ENCODE data around the gene SFXN3.

SFXN3 gene

GRCh38 chr10:101063050-101063525, 32.1 kb downstream of the SFXN3 start:
- no peak for TF ChIP-seq TEAD4 (IDR thresholded peaks at IDR 0.05)
- no peak for TF ChIP-seq YY1 (IDR thresholded peaks at IDR 0.05; ENCODE audit: low read depth)
- no peak for TF ChIP-seq TCF12 (IDR thresholded peaks at IDR 0.05; ENCODE audit: low read depth)
- no peak for TF ChIP-seq TAF1 (IDR thresholded peaks at IDR 0.05; ENCODE audit: low read depth)
- TF ChIP-seq EP300 (IDR thresholded peaks at IDR 0.05; ENCODE audit: borderline replicate concordance) = no peak
- no peak for TF ChIP-seq USF1 (IDR thresholded peaks at IDR 0.05)
- no peak for TF ChIP-seq NFIC (IDR thresholded peaks at IDR 0.05)
- no peak for TF ChIP-seq CREB1 (IDR thresholded peaks at IDR 0.05; ENCODE audit: low read depth)
- no peak for TF ChIP-seq CEBPB (IDR thresholded peaks at IDR 0.05)
- TF ChIP-seq ZBTB7A (IDR thresholded peaks at IDR 0.05; ENCODE audit: low read depth) = no peak
- no peak for TF ChIP-seq RAD21 (IDR thresholded peaks at IDR 0.05; ENCODE audit: low read depth)
- no peak for TF ChIP-seq REST (IDR thresholded peaks at IDR 0.05; ENCODE audit: low read depth)
- no peak for TF ChIP-seq EGR1 (IDR thresholded peaks at IDR 0.05)
- TF ChIP-seq MAX (IDR thresholded peaks at IDR 0.05) = no peak
- no peak for TF ChIP-seq FOXM1 (IDR thresholded peaks at IDR 0.05; ENCODE audit: borderline replicate concordance, low read depth)

- no peak for TF ChIP-seq EGR1 (IDR thresholded peaks at IDR 0.05)
- no peak for TF ChIP-seq ZBTB7A (IDR thresholded peaks at IDR 0.05; ENCODE audit: low read depth)
- TF ChIP-seq FOXM1 (IDR thresholded peaks at IDR 0.05; ENCODE audit: borderline replicate concordance, low read depth) = no peak
- no peak for TF ChIP-seq CREB1 (IDR thresholded peaks at IDR 0.05; ENCODE audit: low read depth)
- TF ChIP-seq RAD21 (IDR thresholded peaks at IDR 0.05; ENCODE audit: low read depth) = no peak
- no peak for TF ChIP-seq YY1 (IDR thresholded peaks at IDR 0.05; ENCODE audit: low read depth)
- no peak for TF ChIP-seq TEAD4 (IDR thresholded peaks at IDR 0.05)
- no peak for TF ChIP-seq REST (IDR thresholded peaks at IDR 0.05; ENCODE audit: low read depth)
- no peak for TF ChIP-seq TCF12 (IDR thresholded peaks at IDR 0.05; ENCODE audit: low read depth)
- no peak for TF ChIP-seq TAF1 (IDR thresholded peaks at IDR 0.05; ENCODE audit: low read depth)
- no peak for TF ChIP-seq EP300 (IDR thresholded peaks at IDR 0.05; ENCODE audit: borderline replicate concordance)
- no peak for TF ChIP-seq USF1 (IDR thresholded peaks at IDR 0.05)
- TF ChIP-seq MAX (IDR thresholded peaks at IDR 0.05) = no peak
- no peak for TF ChIP-seq CEBPB (IDR thresholded peaks at IDR 0.05)
- no peak for TF ChIP-seq NFIC (IDR thresholded peaks at IDR 0.05)
These were observed 32.7 kb downstream of the SFXN3 start for GRCh38 chr10:101063548-101064414.

- TF ChIP-seq USF1 (IDR thresholded peaks at IDR 0.05) = no peak
- no peak for TF ChIP-seq YY1 (IDR thresholded peaks at IDR 0.05; ENCODE audit: low read depth)
- no peak for TF ChIP-seq FOXM1 (IDR thresholded peaks at IDR 0.05; ENCODE audit: borderline replicate concordance, low read depth)
- TF ChIP-seq CREB1 (IDR thresholded peaks at IDR 0.05; ENCODE audit: low read depth) = no peak
- TF ChIP-seq RAD21 (IDR thresholded peaks at IDR 0.05; ENCODE audit: low read depth) = no peak
- TF ChIP-seq NFIC (IDR thresholded peaks at IDR 0.05) = no peak
These were observed 33.5 kb downstream of the SFXN3 start for GRCh38 chr10:101064415-101065030.

- no peak for TF ChIP-seq NFIC (IDR thresholded peaks at IDR 0.05)
- TF ChIP-seq MAX (IDR thresholded peaks at IDR 0.05) = no peak; the same call in 1 of the 2 replicates
- TF ChIP-seq TEAD4 (IDR thresholded peaks at IDR 0.05) = no peak
- no peak for TF ChIP-seq TAF1 (IDR thresholded peaks at IDR 0.05; ENCODE audit: low read depth)
- no peak for TF ChIP-seq RAD21 (IDR thresholded peaks at IDR 0.05; ENCODE audit: low read depth)
- TF ChIP-seq USF1 (IDR thresholded peaks at IDR 0.05) = no peak
- TF ChIP-seq CREB1 (IDR thresholded peaks at IDR 0.05; ENCODE audit: low read depth) = no peak
- TF ChIP-seq EP300 (IDR thresholded peaks at IDR 0.05; ENCODE audit: borderline replicate concordance) = no peak
- no peak for TF ChIP-seq CEBPB (IDR thresholded peaks at IDR 0.05)
- no peak for TF ChIP-seq FOXM1 (IDR thresholded peaks at IDR 0.05; ENCODE audit: borderline replicate concordance, low read depth)
- TF ChIP-seq EGR1 (IDR thresholded peaks at IDR 0.05) = no peak; the same call in 1 of the 2 replicates
- TF ChIP-seq REST (IDR thresholded peaks at IDR 0.05; ENCODE audit: low read depth) = no peak
These were observed 34.6 kb downstream of the SFXN3 start for GRCh38 chr10:101065481-101066145.
